Iris pigment epithelial cell (primary cell): ENCODE data around the gene IMPDH2.

ENCODE experiments used
- DNase-seq: peaks from one replicate; pipeline ENCODE4 v3.0.0-alpha.2; 2011; ENCODE audit warnings: low read depth

The IMPDH2 gene

GRCh38 chr3:48980295-48980694 is 48.9 kb downstream of the IMPDH2 start:
- DNase-seq = no peak

GRCh38 chr3:48979451-48979850 is 49.7 kb downstream of the IMPDH2 start:
- no peak for DNase-seq
